T-helper 22 cell (primary cell): ENCODE measurements around the gene MSI2.

Source experiments
- DNase-seq: peaks from one replicate; pipeline ENCODE4 v3.0.0-alpha.2; 2020; ENCODE audit warnings: low read depth

The MSI2 gene

GRCh38 chr17:57318913-57319312 is 62.6 kb downstream of the MSI2 start:
- no peak for DNase-seq

- DNase-seq = no peak
These were observed 63.5 kb downstream of the MSI2 start for GRCh38 chr17:57319806-57320205.

DNA sequence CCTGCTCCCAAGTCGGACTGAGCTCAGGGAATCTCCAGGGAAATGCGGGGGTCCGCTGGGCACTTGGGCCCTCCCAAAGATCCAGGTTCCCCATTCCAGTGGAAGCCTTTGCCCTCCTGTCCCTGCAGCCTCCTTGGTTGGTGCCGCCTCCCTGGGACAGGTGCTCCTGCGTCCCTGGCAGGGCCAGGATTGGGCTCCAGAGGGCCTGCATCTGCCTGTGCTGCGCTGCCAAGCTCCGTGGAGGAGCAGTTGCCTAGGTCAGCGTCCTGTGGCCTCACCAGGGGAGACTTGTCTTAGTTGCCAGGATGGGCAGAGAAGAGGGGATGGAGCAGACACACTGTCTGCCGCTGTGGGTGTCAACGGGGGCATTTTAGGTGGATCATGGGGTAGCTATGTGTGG is 67.1 kb downstream of the MSI2 start:
- no peak for DNase-seq

DNA sequence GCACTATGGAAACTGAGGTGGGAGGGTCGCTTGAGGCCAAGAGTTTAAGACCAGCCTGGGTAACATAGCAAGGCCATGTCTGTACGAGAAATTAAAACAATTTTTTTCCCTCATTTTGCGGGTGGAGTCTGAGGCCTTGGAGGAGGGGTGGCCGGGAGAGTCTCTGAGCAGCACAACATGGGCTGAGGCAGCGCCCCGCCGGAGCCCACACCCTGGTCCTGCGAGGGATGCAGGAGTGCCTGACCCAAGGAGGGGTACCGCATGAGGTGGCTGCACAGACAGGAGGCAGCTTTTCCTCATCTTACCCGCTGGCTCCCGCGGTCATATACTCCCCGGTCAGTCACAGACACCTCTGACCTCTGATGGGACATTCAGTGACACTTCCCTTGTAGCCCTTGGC is 67.7 kb downstream of the MSI2 start:
- no peak for DNase-seq

DNA sequence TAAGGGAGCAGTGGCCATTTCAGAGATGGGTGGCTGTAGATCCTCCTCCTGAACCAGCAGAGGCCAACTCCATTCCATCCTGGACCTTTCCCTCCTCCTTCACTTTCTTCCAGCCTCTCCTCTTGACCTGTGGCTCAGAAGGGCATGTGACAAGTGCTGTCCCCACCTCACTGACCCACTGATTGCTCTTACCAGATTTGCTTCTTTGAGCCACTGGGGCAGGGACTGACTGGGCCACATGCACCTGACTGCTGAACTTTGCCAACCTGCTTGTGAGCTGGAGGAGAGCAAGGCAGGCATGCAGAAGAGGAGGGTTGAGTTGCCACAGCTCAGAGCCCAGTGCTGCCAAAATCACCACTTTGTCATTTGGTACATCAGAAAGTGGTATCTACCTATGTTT is 68.3 kb downstream of the MSI2 start:
- DNase-seq = no peak

DNA sequence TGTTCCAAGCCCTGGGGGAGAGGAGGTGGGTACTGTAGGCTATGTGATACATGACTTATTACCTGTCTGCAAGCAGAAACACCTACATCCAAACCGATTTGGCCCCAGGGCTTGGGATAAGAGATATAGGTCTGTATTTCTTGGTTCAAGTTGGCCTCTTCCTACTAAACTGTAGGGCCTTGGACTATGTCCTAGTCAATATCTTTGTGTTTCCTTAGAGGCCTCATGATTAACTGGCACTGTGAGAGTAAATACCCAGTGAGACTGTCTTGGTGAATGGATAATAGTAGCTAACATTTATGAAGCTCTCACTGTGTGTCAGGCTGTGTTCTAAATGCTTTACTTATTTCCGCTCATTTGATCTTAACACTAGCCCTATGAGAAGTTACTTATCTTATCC is 70.0 kb downstream of the MSI2 start:
- DNase-seq = no peak

- no peak for DNase-seq
These were observed 70.4 kb downstream of the MSI2 start for GRCh38 chr17:57326764-57327163.

- no peak for DNase-seq
These were observed 71.0 kb downstream of the MSI2 start for GRCh38 chr17:57327176-57327970.

DNA sequence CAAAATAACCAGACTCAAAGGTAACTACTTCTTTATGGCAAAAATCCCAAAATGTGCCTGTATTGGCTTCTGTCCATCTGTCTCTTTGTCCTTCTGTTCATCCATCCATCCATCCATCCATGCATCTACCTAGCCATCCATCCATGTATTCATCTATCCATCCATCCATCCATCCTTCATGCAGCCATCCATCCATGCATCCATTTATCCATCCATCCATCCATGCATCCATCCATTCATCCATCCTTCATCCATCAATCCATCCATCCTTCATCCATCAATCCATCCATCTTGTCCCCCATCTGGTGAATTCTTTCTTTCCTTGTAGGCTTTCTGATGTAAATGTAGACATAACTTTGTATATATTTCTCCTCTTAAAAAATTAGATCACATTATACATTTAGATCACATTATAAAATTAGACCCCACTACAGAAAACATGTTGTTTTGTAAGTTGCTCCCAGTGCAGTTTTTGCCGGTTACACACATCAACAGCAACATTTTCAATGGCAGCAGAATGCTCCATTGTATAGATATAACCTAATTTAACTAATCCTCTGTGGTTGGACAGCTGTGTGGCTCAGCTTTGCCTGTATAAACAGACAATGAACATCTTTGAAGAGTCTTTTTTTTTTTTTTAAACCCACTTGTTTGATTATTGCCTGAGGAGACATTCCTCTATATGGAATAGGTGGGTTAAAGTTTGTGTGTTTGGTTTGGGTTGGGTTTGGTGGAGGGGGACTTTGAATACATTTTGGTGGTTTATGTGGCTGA is 72.0 kb downstream of the MSI2 start:
- DNase-seq = no peak

DNA sequence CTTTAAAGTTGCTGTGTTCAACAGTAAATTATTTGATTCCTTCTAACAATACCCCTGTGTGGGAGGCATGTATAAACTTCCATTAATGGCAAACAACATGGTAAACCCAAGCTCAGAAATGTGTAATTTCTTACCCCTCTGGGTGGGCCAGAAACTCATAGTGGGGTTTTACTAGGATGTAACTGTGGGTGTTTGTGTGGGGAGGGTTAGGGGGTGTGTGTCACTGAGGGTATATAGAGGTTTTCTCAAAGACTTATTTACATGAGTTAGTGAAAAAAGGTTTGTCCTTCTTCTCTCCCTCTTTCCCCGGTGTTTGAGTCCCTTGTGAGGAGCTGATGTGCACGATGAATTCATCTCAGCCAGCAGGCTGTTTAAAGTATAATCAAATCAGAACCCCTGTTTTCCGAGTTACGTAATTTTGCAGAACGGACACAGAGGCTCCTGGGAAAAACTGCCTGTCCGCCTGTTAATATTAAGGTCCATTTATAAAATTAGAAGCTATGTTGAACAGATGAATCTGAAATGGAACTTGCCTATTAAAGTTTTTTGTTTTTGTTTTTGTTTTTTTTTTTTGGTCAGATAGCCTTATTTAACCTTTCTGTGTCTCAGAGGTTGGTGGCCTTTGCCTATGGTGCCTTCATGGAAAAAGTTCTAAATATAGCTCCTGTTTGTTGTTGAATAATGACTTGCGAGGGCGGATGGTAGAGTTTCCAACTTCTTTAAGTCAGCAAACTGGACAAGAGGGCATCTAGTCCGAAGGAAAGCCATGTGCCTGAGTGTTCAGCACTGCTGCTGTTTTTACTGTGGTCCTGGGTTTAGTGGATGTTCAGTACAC is 73.3 kb downstream of the MSI2 start:
- no peak for DNase-seq

DNA sequence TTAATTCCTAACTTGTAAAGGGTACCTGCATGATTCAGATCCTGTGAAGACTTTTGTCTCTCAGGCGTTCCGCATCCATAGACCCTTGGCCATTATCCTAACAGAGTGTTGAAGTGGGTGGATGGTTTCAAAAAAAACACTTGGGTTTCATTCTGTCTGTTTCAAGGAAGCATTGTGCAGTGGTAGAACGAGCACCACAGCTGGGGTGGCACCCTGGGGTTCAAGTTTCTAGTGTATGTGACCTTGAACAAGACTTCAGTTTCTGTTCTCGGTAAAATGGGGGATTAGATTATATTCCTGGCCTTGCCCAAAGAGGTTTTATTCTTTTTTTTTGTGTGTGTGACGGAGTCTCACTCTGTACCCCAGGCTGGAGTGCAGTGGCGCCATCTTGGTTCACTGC is 74.3 kb downstream of the MSI2 start:
- no peak for DNase-seq

DNA sequence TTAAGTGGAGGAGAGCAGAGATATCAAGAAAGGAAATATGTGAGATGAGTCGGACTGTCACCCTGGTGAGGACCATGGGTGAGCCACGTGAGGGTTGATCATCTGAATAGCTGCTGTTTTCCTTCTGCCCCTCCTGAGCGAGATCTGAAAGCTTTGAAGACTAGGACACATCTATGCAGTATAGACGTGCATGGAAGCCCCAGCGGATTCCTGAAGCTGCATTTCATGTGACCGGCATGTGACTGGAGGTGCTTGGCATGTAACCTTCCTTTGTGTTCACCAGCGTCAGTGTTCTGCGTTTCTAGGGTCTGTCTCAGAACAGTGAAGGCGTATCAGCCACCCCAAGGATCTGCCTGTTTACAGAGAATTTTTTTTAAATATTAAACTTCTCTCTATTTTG is 75.1 kb downstream of the MSI2 start:
- DNase-seq = no peak

DNA sequence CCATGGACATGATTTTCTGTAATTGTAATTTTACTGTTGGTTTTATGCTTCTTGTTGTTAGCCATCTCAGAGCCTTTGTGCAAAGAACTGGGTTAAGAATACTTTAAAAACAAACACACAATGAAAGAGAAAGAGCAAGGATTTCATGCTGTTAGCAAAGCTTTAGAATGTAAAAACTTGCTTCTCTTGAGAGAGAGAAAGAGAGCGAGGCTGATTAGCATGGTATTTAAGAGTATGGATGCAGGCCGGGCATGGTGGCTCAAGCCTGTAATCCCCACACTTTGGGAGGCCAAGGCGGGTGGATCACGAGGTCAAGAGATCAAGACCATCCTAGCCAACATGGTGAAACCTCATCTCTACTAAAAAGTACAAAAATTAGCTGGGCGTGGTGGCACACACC is 76.2 kb downstream of the MSI2 start:
- no peak for DNase-seq

- DNase-seq = no peak
These were observed 79.0 kb downstream of the MSI2 start for GRCh38 chr17:57335195-57335792.

GRCh38 chr17:57337390-57337789 is 81.1 kb downstream of the MSI2 start:
- DNase-seq = no peak

GRCh38 chr17:57338257-57338914 is 82.1 kb downstream of the MSI2 start:
- no peak for DNase-seq

DNA sequence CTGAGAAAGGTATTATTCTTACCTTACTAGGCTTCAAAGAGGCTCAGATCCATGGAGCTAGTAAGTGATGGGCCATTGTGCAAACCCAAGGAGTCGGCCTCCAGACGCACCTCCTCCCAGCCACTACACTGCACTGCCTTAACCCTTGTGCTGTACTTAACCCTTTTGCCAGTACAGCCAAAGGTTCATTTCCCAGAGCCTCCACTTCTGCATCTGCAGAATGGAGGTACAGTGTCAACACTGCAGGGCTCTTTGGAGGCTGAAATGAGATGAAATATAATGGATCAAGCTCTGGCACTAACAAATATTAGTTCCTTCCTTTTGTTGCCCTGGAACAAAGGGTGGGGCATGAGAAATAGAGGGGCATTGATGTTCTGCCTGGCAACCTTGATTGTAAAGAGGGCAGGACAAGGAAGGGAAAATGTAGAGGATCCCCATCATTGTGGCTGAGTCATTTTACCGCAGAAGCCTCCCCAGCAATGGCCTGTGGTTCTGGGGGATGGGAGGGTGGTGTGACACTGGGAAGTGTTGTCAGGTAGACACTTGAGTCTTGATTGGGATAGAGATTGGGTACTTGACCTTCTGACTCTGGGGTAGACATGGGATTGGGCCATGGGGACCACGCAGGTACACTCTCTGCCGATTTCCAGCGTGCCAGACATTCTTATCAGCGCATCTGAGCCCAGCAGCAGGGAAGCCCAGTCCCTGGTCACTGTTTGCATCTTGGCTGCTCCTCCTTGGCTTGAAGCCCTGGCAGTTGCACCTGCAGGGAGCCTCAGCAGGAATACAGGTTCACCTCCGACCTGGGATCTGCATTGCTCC is 84.0 kb downstream of the MSI2 start:
- no peak for DNase-seq

GRCh38 chr17:57341611-57342540 is 85.6 kb downstream of the MSI2 start:
- no peak for DNase-seq

- DNase-seq = no peak
These were observed 86.8 kb downstream of the MSI2 start for GRCh38 chr17:57342963-57343589.
